GM12892 (cell line): ENCODE results near the gene ANKRD39.

Experiments
- POLR2A ChIP-seq: IDR thresholded peaks from 2 replicates; pipeline ENCODE4 v1.6.1; 2011; ENCODE audit warnings: low read depth, low read length, control low read depth
- POLR2AphosphoS5 ChIP-seq: IDR thresholded peaks from 2 replicates; pipeline ENCODE4 v1.6.1; 2011; ENCODE audit warnings: low read depth, low read length, control low read depth

GRCh38 chr2:96900237-96900636, 42.4 kb upstream of the ANKRD39 start:
- no peak for TF ChIP-seq POLR2A
- TF ChIP-seq POLR2AphosphoS5: no peak
